Activated B cell treated with CpG ODN at 0.5 μM for 24 hours (primary cell): ENCODE results near the gene ZNF805. TPM values are rescaled to one million over a fixed set of nuclear protein-coding genes. Genes with fewer than 3 reads are reported as not detected.

ENCODE experiments used
- ATAC-seq: fragments of 200-7000 bp; cut with Tn5 transposase; one replicate; pipeline ENCODE4 v1.10.0; 2021; ENCODE audit warnings: low read depth, mild to moderate bottlenecking, moderate library complexity
- CTCF ChIA-PET: fragments of 350-600 bp; sonication (Branson Sonifier 250); formaldehyde crosslinking; loops from one replicate; lab custom pipeline; 2021; ENCODE audit warnings: antibody characterized with exemption; lab: Charles Lee
- POLR2A ChIA-PET: fragments of 350-600 bp; sonication (Branson Sonifier 250); formaldehyde crosslinking; loops from one replicate; lab custom pipeline; 2021; ENCODE audit warnings: antibody characterized with exemption; lab: Charles Lee
- DNase-seq: peaks from one replicate; pipeline ENCODE4 v3.0.0; 2022
- H3K27ac Mint-ChIP-seq: one replicate; pipeline ENCODE4 v1.8.0; 2020; ENCODE audit warnings: mixed read lengths
- H3K27me3 Mint-ChIP-seq: one replicate; pipeline ENCODE4 v1.8.0; 2021; ENCODE audit warnings: mixed read lengths
- H3K36me3 Mint-ChIP-seq: one replicate; pipeline ENCODE4 v1.8.0; 2021; ENCODE audit warnings: low read depth, mixed read lengths
- H3K4me1 Mint-ChIP-seq: one replicate; pipeline ENCODE4 v1.8.0; 2021; ENCODE audit warnings: mixed read lengths
- H3K4me3 Mint-ChIP-seq: one replicate; pipeline ENCODE4 v1.8.0; 2020; ENCODE audit warnings: mild to moderate bottlenecking, mixed read lengths
- H3K9me3 Mint-ChIP-seq: one replicate; pipeline ENCODE4 v1.8.0; 2020; ENCODE audit warnings: mixed read lengths
- intact Hi-C: fragments of 100-400 bp; cut with micrococcal nuclease; formaldehyde crosslinking; loops from one replicate; pipeline ENCODE4 v1.15.1; 2024
- total RNA-seq: library from RNA; stranded (reverse); gene quantifications from 2 replicates; pipeline ENCODE4 v1.2.3, GENCODE V29; 2022
- TF ChIP-seq, protein P1 (sequence below): fragments of 200-600 bp; IDR thresholded peaks from one replicate; pipeline ENCODE4 v1.8.0; 2022; ENCODE audit warnings: antibody characterized with exemption, mild to moderate bottlenecking

ZNF805 gene
- total RNA-seq, 1 donor from 2014 or later, result 25.9 TPM

DNA sequence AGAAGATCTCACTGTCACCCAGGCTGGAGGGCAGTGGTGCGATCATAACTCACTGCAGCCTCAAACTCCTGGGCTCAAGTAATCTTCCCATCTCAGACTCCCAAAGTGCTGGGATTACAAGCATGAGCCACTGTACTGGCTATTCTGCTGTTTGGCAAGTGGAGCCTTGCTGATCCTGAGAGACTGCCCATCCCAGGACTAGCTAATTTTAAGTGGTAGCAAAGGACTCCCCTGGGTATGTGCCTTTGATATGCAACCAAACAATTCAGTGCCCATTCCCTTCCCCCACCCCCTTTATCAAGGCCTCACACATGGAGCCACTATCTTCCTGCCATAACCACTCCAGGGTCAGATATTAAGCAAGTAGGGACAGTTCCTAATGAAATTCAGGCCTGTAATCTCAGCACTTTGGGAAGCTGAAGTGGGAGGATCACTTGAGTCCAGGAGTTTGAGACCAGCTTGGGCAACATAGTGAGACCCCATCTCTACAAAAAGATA, 22.9 kb downstream of the ZNF805 start:
- H3K27me3 Mint-ChIP-seq, result no peaks in the 10 kb centered on the region
- no peaks in the 10 kb centered on the region for H3K9me3 Mint-ChIP-seq
- H3K4me3 Mint-ChIP-seq, result no peak overlapping the region
- DNase-seq, result no peak
- ChIA-PET POLR2A (interaction anchor here (0.6 to 1.4 kb wide), 3 partner anchors 15 to 30 kb away, joined by 3 to 5 read pairs (median 4); partner anchors contain the start of gene ZNF805), CTCF (no interaction called here)
- peaks cover 36% of the 10 kb centered on the region for H3K36me3 Mint-ChIP-seq
- TF ChIP-seq, protein P1, sequence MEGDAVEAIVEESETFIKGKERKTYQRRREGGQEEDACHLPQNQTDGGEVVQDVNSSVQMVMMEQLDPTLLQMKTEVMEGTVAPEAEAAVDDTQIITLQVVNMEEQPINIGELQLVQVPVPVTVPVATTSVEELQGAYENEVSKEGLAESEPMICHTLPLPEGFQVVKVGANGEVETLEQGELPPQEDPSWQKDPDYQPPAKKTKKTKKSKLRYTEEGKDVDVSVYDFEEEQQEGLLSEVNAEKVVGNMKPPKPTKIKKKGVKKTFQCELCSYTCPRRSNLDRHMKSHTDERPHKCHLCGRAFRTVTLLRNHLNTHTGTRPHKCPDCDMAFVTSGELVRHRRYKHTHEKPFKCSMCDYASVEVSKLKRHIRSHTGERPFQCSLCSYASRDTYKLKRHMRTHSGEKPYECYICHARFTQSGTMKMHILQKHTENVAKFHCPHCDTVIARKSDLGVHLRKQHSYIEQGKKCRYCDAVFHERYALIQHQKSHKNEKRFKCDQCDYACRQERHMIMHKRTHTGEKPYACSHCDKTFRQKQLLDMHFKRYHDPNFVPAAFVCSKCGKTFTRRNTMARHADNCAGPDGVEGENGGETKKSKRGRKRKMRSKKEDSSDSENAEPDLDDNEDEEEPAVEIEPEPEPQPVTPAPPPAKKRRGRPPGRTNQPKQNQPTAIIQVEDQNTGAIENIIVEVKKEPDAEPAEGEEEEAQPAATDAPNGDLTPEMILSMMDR, result no peak
- ATAC-seq, result no peak
- H3K27ac Mint-ChIP-seq, result no peak overlapping the region
- peaks cover 16% of the 10 kb centered on the region for H3K4me1 Mint-ChIP-seq
- intact Hi-C loops, result no loop called here

DNA sequence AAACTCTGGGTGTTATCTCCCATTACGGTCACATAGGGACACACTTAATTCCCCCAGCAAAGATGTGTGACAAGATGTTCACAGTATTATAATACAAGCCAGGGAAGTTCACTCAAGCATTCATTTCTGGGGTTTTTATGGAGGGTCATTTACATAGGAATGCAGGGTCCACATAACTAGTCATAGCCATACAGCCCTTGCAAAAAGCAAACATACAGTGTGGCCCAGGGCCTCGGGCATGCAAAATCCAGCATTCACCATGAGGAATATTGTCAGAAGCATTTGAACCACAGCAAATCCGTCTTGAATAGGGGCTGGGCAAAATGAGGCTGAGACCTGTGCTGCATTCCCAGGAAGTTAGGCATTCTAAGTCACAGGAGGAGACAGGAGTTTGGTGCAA, 26.9 kb downstream of the ZNF805 start:
- H3K9me3 Mint-ChIP-seq, result no peaks in the 10 kb centered on the region
- peak overlapping the region; percentile 73 for H3K27ac Mint-ChIP-seq
- POLR2A ChIA-PET, result interaction anchor here (0.7 to 1.5 kb wide), 4 partner anchors 9 to 51 kb away, joined by 3 to 6 read pairs (median 4); partner anchors contain the start of gene ZNF805
- peaks cover 22% of the 10 kb centered on the region for H3K36me3 Mint-ChIP-seq
- H3K4me1 Mint-ChIP-seq, result peaks cover 47% of the 10 kb centered on the region
- peak overlapping the region; percentile 20 for H3K4me3 Mint-ChIP-seq
- no peak for DNase-seq
- CTCF ChIA-PET, result no interaction called here
- TF ChIP-seq, protein P1, result no peak
- no peaks in the 10 kb centered on the region for H3K27me3 Mint-ChIP-seq
- intact Hi-C loops, result no loop called here
- ATAC-seq, result peak; percentile 35

DNA sequence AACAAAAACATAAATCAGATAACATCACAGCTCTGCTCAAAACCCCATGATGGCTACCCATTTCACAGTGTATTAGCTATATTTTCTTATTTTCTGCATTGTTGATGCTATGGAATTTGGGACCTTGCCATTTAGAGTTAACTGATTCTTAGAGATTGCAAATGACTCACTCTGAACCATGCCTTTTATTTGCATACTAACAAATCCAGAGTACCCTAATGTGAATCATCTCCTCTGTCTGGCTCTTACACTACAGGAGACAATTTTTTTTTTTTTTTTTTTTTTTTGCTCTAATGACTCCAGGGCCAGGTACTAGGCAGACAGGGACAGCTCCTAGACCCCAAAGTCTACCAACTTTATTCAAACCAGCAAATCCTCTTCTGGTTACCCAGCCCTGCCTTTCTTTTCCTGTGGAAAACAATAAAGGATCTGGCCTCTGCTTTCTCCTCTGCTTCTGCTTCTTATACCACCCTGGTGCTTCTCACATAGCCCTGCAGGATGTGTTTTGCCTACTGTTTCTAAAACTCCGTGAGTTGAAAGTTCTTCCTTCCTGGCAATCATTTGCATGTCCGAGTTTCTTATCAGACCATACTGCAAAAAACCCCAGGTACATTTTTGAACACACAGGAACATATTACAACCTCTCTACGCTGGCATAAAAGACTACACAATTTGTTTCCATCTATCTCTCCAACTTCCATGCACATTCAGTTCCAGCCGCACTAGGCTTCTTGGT, 29.3 kb downstream of the ZNF805 start:
- ATAC-seq, result peak; percentile 66
- DNase-seq, result no peak
- ChIA-PET POLR2A (interaction anchor here (0.7 to 3.8 kb wide), 10 partner anchors 9 to 412 kb away, joined by 3 to 23 read pairs (median 8); partner anchors contain the start of genes ZNF264, ZNF460 and ZNF805), CTCF (no interaction called here)
- Mint-ChIP-seq H3K9me3 (no peaks in the 10 kb centered on the region), H3K36me3 (peaks cover 24% of the 10 kb centered on the region), H3K27me3 (no peaks in the 10 kb centered on the region), H3K4me3 (peak overlapping the region; percentile 72), H3K27ac (peak overlapping the region; percentile 95), H3K4me1 (peaks cover 65% of the 10 kb centered on the region)
- intact Hi-C loops, result loop anchor here (1.0 kb wide), 1 partner anchor 11 kb away; the partner anchor contains the start of gene ZNF460
- TF ChIP-seq, protein P1, result no peak

DNA sequence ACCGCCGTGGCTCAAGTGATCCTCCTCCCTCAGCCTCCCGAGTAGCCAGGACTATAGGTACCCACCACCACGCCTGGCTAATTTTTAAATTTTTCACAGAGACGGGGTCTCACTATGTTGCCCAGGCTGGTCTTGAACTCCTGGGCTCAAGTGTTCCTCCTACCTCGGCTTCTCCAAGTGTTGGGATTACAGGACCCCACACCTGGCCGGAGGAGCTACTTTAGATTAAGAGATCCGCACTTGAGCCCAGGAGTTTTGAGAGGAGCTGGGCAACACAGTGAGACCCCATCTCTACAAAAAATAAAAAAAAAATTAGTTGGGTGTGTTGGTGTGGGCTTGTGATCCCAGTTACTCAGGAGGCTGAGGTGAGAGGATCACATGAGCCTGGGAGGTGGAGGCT, 30.8 kb downstream of the ZNF805 start:
- POLR2A ChIA-PET, result interaction anchor here (0.6 to 3.8 kb wide), 5 partner anchors 8 to 62 kb away, joined by 3 to 23 read pairs (median 5); partner anchors contain the start of genes ZNF460 and ZNF805
- intact Hi-C loops, result no loop called here

More for the DNA sequence above, 30.8 kb downstream of the ZNF805 start:
- DNase-seq, result no peak
- Mint-ChIP-seq H3K36me3 (peaks cover 33% of the 10 kb centered on the region), H3K27ac (peak overlapping the region; percentile 25), H3K9me3 (no peaks in the 10 kb centered on the region), H3K4me3 (no peak overlapping the region), H3K4me1 (peaks cover 64% of the 10 kb centered on the region), H3K27me3 (no peaks in the 10 kb centered on the region)
- no peak for ATAC-seq
- TF ChIP-seq, protein P1, result no peak
- CTCF ChIA-PET, result no interaction called here
